ENCODE measurements around the gene FOXA3.

FOXA3 gene

GRCh38 chr19:45922281-45922680 lies 58.2 kb downstream of the FOXA3 start:
- no peak for DNase-seq (ENCODE audit: low read depth)
